HepG2 (cell line): ENCODE data around the gene SDR39U1. TPM values are rescaled to one million over a fixed set of nuclear protein-coding genes. Genes with fewer than 3 reads are reported as not detected.

Experiments
- ARNT ChIP-seq: fragments of 450-650 bp; IDR thresholded peaks from 2 replicates; pipeline ENCODE4 v1.6.1; 2017
- ATF7-NPFF ChIP-seq: sonication (generic); formaldehyde crosslinking; IDR thresholded peaks from 2 replicates; pipeline ENCODE4 v1.8.1; 2023; ENCODE audit warnings: mild to moderate bottlenecking, low read depth, missing genetic modification reagents, moderate library complexity
- CTCF ChIP-seq: sonication (generic); formaldehyde crosslinking; IDR thresholded peaks from 2 replicates; pipeline ENCODE4 v1.5.0; 2020; ENCODE audit warnings: mild to moderate bottlenecking, missing genetic modification reagents, moderate library complexity
- GTF2F1 ChIP-seq: fragments of 150-350 bp; IDR thresholded peaks from 2 replicates; pipeline ENCODE4 v1.6.1; 2014; ENCODE audit warnings: low read length
- HNRNPL ChIP-seq: fragments of 200-400 bp; formaldehyde crosslinking; IDR thresholded peaks from 2 replicates; pipeline ENCODE4 v1.6.1; 2017; ENCODE audit warnings: mild to moderate bottlenecking, low read depth, low read length
- MAZ ChIP-seq, 2 experiments: sonication (generic) in 1 of 2; formaldehyde crosslinking in 1 of 2; IDR thresholded peaks; 2 replicates each; pipeline versions ENCODE4 v1.5.0 to v1.6.1; 2012 to 2020; ENCODE audit warnings: low read depth in 2 of 2, mild to moderate bottlenecking in 2 of 2, borderline replicate concordance in 1 of 2, improper control_type of control experiment in 1 of 2, low read length in 1 of 2, missing genetic modification reagents in 1 of 2, moderate library complexity in 1 of 2
- SNAPC4 ChIP-seq: sonication (generic); formaldehyde crosslinking; IDR thresholded peaks from 2 replicates; pipeline ENCODE4 v1.4.0; 2020; ENCODE audit warnings: mild to moderate bottlenecking, missing genetic modification reagents
- SP4 ChIP-seq: sonication (generic); formaldehyde crosslinking; IDR thresholded peaks from 2 replicates; pipeline ENCODE4 v1.8.1; 2023; ENCODE audit warnings: mild to moderate bottlenecking, missing genetic modification reagents
- SPEN ChIP-seq: sonication (generic); formaldehyde crosslinking; IDR thresholded peaks from 2 replicates; pipeline ENCODE4 v1.5.1; 2020; ENCODE audit warnings: low read depth, mild to moderate bottlenecking, missing genetic modification reagents
- TRAFD1 ChIP-seq: sonication (generic); formaldehyde crosslinking; IDR thresholded peaks from 2 replicates; pipeline ENCODE4 v1.5.1; 2020; ENCODE audit warnings: missing genetic modification reagents, mild to moderate bottlenecking, borderline replicate concordance
- ZBTB20 ChIP-seq: sonication (generic); formaldehyde crosslinking; IDR thresholded peaks from 2 replicates; pipeline ENCODE4 v1.8.1; 2023; ENCODE audit warnings: missing genetic modification reagents, low read depth, mild to moderate bottlenecking, borderline replicate concordance
- ZBTB21 ChIP-seq: sonication (generic); formaldehyde crosslinking; IDR thresholded peaks from 2 replicates; pipeline ENCODE4 v1.4.0; 2020; ENCODE audit warnings: missing genetic modification reagents
- ZBTB26 ChIP-seq: IDR thresholded peaks from 2 replicates; pipeline ENCODE4 v1.6.1; 2016; ENCODE audit warnings: missing compliant biosample characterization, missing genetic modification reagents, borderline replicate concordance
- ZFP41 ChIP-seq: sonication (generic); formaldehyde crosslinking; IDR thresholded peaks from 2 replicates; pipeline ENCODE4 v1.4.0; 2020; ENCODE audit warnings: mild to moderate bottlenecking, missing genetic modification reagents, borderline replicate concordance
- ZFP62 ChIP-seq: sonication (generic); formaldehyde crosslinking; IDR thresholded peaks from 2 replicates; pipeline ENCODE4 v1.4.0; 2020; ENCODE audit warnings: missing genetic modification reagents
- ZNF672 ChIP-seq: sonication (generic); formaldehyde crosslinking; IDR thresholded peaks from 2 replicates; pipeline ENCODE4 v1.8.1; 2022; ENCODE audit warnings: missing genetic modification reagents
- ZNF75D ChIP-seq: sonication (generic); formaldehyde crosslinking; IDR thresholded peaks from 2 replicates; pipeline ENCODE4 v1.8.1; 2023; ENCODE audit warnings: missing genetic modification reagents, mild to moderate bottlenecking, borderline replicate concordance
- polyA plus RNA-seq, 8 experiments: library from polyadenylated mRNA; depleted of rRNA in 3 of 8; stranded (reverse) in 7 of 8; unstranded in 1 of 8; fragments of >200 nt; fragmentation: Illumina TruSeq in 4 of 8; extraction: Trizol in 4 of 8; gene quantifications; 2 replicates each; pipeline versions ENCODE4 v1.2.1 to v1.2.3, GENCODE V29; 2011 to 2016; ENCODE audit warnings: low read depth in 4 of 8, missing spikeins in 1 of 8, mixed read lengths in 1 of 8; ENCODE audit not compliant: insufficient read depth in 1 of 8
- total RNA-seq, 5 experiments: library from RNA; depleted of rRNA; stranded (reverse); fragments of >200 nt; fragmentation: Illumina TruSeq; extraction: Trizol; gene quantifications; 2 replicates each; pipeline ENCODE4 v1.2.3, GENCODE V29; 2016; ENCODE audit warnings: low read depth in 1 of 5

SDR39U1 gene
- total and polyA plus RNA-seq, 2 of the 13 experiments (the other 11 are each of a cell fraction or from before 2014, with no cell fraction given) = 34.4 to 129 TPM

GRCh38 chr14:24427537-24428508 lies 14.8 kb downstream of the SDR39U1 start (continued):
- 0 out of 2 replicates have a peak, but pooled peaks have one; percentile 7 for TF ChIP-seq ZFP41 (CRISPR knock-in tag)
- TF ChIP-seq HNRNPL = no peak
- TF ChIP-seq ZBTB21 (CRISPR knock-in tag) = no peak
- TF ChIP-seq ARNT = no peak
- no peak for TF ChIP-seq ZFP62
- no peak for TF ChIP-seq GTF2F1
- TF ChIP-seq ZBTB20 (CRISPR knock-in tag) = peak; percentile 54; the same call in 1 of the 2 replicates
- TF ChIP-seq MAZ (IDR thresholded peaks at IDR 0.05; ENCODE audit: borderline replicate concordance, low read depth, low read length) = no peak
- TF ChIP-seq MAZ (CRISPR knock-in tag; IDR thresholded peaks at IDR 0.05; ENCODE audit: low read depth) = no peak; the same call in 1 of the 2 replicates
- TF ChIP-seq CTCF (CRISPR knock-in tag) = no peak; the same call in 1 of the 2 replicates
- no peak for TF ChIP-seq ZBTB26 (CRISPR knock-in tag)
- no peak for TF ChIP-seq ZNF672 (CRISPR knock-in tag)
- TF ChIP-seq SNAPC4 (CRISPR knock-in tag) = no peak
- TF ChIP-seq ATF7-NPFF (CRISPR knock-in tag) = peak; percentile 82
- no peak for TF ChIP-seq ZNF75D (CRISPR knock-in tag)
- no peak for TF ChIP-seq SP4 (CRISPR knock-in tag)
- TF ChIP-seq TRAFD1 (CRISPR knock-in tag) = peak; percentile 95; the same call in 1 of the 2 replicates
- peak; percentile 72; the same call in 1 of the 2 replicates for TF ChIP-seq SPEN (CRISPR knock-in tag)
